PC-3 (cell line): Measurements from ENCODE around the gene CCDC187.

Source experiments
- EZH2phosphoT487 ChIP-seq: fragments of 300-600 bp; sonication (generic); IDR thresholded peaks from 2 replicates; pipeline ENCODE4 v1.6.1; 2018; ENCODE audit warnings: mild to moderate bottlenecking, antibody characterized with exemption, low read length, borderline replicate concordance
- TF ChIP-seq, protein P1 (sequence below): fragments of 300-600 bp; sonication (generic); conservative IDR thresholded peaks from 2 replicates; pipeline ENCODE4 v1.5.1; 2017; ENCODE audit warnings: antibody characterized with exemption, low read depth, mild to moderate bottlenecking, low read length

- TF ChIP-seq, protein P1, sequence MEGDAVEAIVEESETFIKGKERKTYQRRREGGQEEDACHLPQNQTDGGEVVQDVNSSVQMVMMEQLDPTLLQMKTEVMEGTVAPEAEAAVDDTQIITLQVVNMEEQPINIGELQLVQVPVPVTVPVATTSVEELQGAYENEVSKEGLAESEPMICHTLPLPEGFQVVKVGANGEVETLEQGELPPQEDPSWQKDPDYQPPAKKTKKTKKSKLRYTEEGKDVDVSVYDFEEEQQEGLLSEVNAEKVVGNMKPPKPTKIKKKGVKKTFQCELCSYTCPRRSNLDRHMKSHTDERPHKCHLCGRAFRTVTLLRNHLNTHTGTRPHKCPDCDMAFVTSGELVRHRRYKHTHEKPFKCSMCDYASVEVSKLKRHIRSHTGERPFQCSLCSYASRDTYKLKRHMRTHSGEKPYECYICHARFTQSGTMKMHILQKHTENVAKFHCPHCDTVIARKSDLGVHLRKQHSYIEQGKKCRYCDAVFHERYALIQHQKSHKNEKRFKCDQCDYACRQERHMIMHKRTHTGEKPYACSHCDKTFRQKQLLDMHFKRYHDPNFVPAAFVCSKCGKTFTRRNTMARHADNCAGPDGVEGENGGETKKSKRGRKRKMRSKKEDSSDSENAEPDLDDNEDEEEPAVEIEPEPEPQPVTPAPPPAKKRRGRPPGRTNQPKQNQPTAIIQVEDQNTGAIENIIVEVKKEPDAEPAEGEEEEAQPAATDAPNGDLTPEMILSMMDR: no peak
- TF ChIP-seq EZH2phosphoT487: no peak
These were observed 95.2 kb downstream of the CCDC187 start for GRCh38 chr9:136208675-136209074.
